GM23338 (cell line): ENCODE data around the gene SUPT3H. TPM values are rescaled to one million over a fixed set of nuclear protein-coding genes. Genes with fewer than 3 reads are reported as not detected.

Source experiments
- ATAC-seq: fragments of 200-7000 bp; cut with Tn5 transposase; 3 replicates; pipeline ENCODE4 v1.9.1; 2020
- DNase-seq: peaks from one replicate; pipeline ENCODE4 v3.0.0-alpha.2; 2015; ENCODE audit warnings: low spot score
- H2AFZ ChIP-seq: fragments of 200-600 bp; sonication (generic); 2 replicates; pipeline ENCODE4 v1.8.0; 2016; ENCODE audit warnings: antibody characterized with exemption, mild to moderate bottlenecking, moderate library complexity
- H3F3A ChIP-seq: fragments of 200-600 bp; sonication (generic); replicated peaks from 2 replicates; pipeline ENCODE4 v1.8.0; 2017; ENCODE audit warnings: antibody characterized with exemption, mixed run types, low read depth
- H3K27ac ChIP-seq: fragments of 200-600 bp; sonication (generic); 2 replicates; pipeline ENCODE4 v1.6.1; 2016; ENCODE audit warnings: low read depth
- H3K27me3 ChIP-seq: fragments of 200-600 bp; sonication (generic); 2 replicates; pipeline ENCODE4 v1.8.0; 2016; ENCODE audit warnings: mild to moderate bottlenecking, mixed run types, moderate library complexity; ENCODE audit not compliant: insufficient read depth
- H3K36me3 ChIP-seq: fragments of 200-600 bp; sonication (generic); 2 replicates; pipeline ENCODE4 v1.8.0; 2016; ENCODE audit warnings: mild to moderate bottlenecking; ENCODE audit not compliant: insufficient read depth
- H3K4me1 ChIP-seq: fragments of 200-600 bp; sonication (generic); 2 replicates; pipeline ENCODE4 v1.8.0; 2016; ENCODE audit warnings: mild to moderate bottlenecking, moderate library complexity; ENCODE audit not compliant: insufficient read depth
- H3K4me2 ChIP-seq: fragments of 200-600 bp; sonication (generic); 2 replicates; pipeline ENCODE4 v1.7.1; 2017; ENCODE audit warnings: mixed run types
- H3K4me3 ChIP-seq: fragments of 200-600 bp; sonication (generic); 2 replicates; pipeline ENCODE4 v1.6.1; 2016; ENCODE audit warnings: mixed run types
- H3K79me2 ChIP-seq: fragments of 200-600 bp; sonication (generic); replicated peaks from 2 replicates; pipeline ENCODE4 v1.8.0; 2017; ENCODE audit warnings: mild to moderate bottlenecking; ENCODE audit not compliant: insufficient read depth
- H3K9me2 ChIP-seq: fragments of 200-600 bp; sonication (generic); 2 replicates; pipeline ENCODE4 v1.8.0; 2017; ENCODE audit not compliant: insufficient read depth
- H4K20me1 ChIP-seq: fragments of 200-600 bp; sonication (generic); replicated peaks from 2 replicates; pipeline ENCODE4 v1.8.0; 2017; ENCODE audit warnings: mild to moderate bottlenecking; ENCODE audit not compliant: insufficient read depth
- H3K27ac Mint-ChIP-seq: 2 replicates; pipeline ENCODE4 v1.8.0; 2020; ENCODE audit warnings: inconsistent platforms, mild to moderate bottlenecking, moderate library complexity, mixed read lengths
- H3K27me3 Mint-ChIP-seq: 3 replicates; pipeline ENCODE4 v1.8.0; 2022; ENCODE audit warnings: low read depth, mild to moderate bottlenecking, moderate library complexity, mixed read lengths, inconsistent platforms; ENCODE audit not compliant: insufficient read depth, poor library complexity
- H3K36me3 Mint-ChIP-seq: 3 replicates; pipeline ENCODE4 v1.8.0; 2021; ENCODE audit warnings: low read depth, mild to moderate bottlenecking, inconsistent platforms, moderate library complexity, mixed read lengths
- H3K4me1 Mint-ChIP-seq: 3 replicates; pipeline ENCODE4 v1.8.0; 2020; ENCODE audit warnings: mild to moderate bottlenecking, inconsistent platforms, mixed read lengths
- H3K4me3 Mint-ChIP-seq: 3 replicates; pipeline ENCODE4 v1.8.0; 2021; ENCODE audit warnings: moderate library complexity, mild to moderate bottlenecking, inconsistent platforms, mixed read lengths
- H3K9me3 Mint-ChIP-seq: 3 replicates; pipeline ENCODE4 v1.8.0; 2020; ENCODE audit warnings: moderate library complexity, mild to moderate bottlenecking, inconsistent platforms, mixed read lengths
- CREB1 ChIP-seq: fragments of 250-450 bp; sonication (Bioruptor Pico); IDR thresholded peaks from 2 replicates; pipeline ENCODE4 v1.5.0; 2020; ENCODE audit warnings: low read depth, mild to moderate bottlenecking, moderate library complexity
- EZH2 ChIP-seq: fragments of 200-600 bp; sonication (generic); IDR thresholded peaks from one replicate; pipeline ENCODE4 v1.8.0; 2017; ENCODE audit warnings: antibody characterized with exemption, mild to moderate bottlenecking, low read depth; ENCODE audit not compliant: unreplicated experiment
- EZH2phosphoT487 ChIP-seq: fragments of 200-600 bp; sonication (generic); IDR thresholded peaks from one replicate; pipeline ENCODE4 v1.8.1; 2018; ENCODE audit warnings: antibody characterized with exemption; ENCODE audit not compliant: unreplicated experiment
- JUNB ChIP-seq: IDR thresholded peaks from one replicate; pipeline ENCODE4 v1.6.1; 2016; ENCODE audit warnings: antibody characterized with exemption; ENCODE audit not compliant: unreplicated experiment
- NANOG ChIP-seq: IDR thresholded peaks from 2 replicates; pipeline ENCODE4 v1.6.1; 2016; ENCODE audit warnings: antibody characterized with exemption, borderline replicate concordance
- POLR2AphosphoS5 ChIP-seq: IDR thresholded peaks from 2 replicates; pipeline ENCODE4 v1.6.1; 2016; ENCODE audit warnings: antibody characterized with exemption, low read depth
- STAT1 ChIP-seq: IDR thresholded peaks from one replicate; pipeline ENCODE4 v1.6.1; 2016; ENCODE audit warnings: antibody characterized with exemption; ENCODE audit not compliant: unreplicated experiment
- ZNF114 ChIP-seq: fragments of 250-450 bp; sonication (Bioruptor Pico); IDR thresholded peaks from 2 replicates; pipeline ENCODE4 v1.5.0; 2020; ENCODE audit warnings: mild to moderate bottlenecking, moderate library complexity
- ZNF331 ChIP-seq: fragments of 250-450 bp; sonication (Bioruptor Pico); IDR thresholded peaks from 2 replicates; pipeline ENCODE4 v1.5.0; 2020; ENCODE audit warnings: low read depth, mild to moderate bottlenecking, moderate library complexity
- polyA plus RNA-seq: library from polyadenylated mRNA; unstranded; fragments of >200 nt; fragmentation: Nextera tagmentation; extraction: Ambion mirVana; gene quantifications from 2 replicates; pipeline ENCODE4 v1.2.1, GENCODE V29; 2016
- total RNA-seq: library from RNA; depleted of rRNA; stranded (reverse); fragments of >200 nt; shearing (Covaris generic); gene quantifications from 2 replicates; pipeline ENCODE4 v1.2.3, GENCODE V29; 2014
- TF ChIP-seq, protein P1 (sequence below): fragments of 250-450 bp; sonication (Bioruptor Pico); IDR thresholded peaks from 2 replicates; pipeline ENCODE4 v1.5.0; 2020; ENCODE audit warnings: mild to moderate bottlenecking, moderate library complexity
- TF ChIP-seq, protein P2 (sequence below): IDR thresholded peaks from 2 replicates; pipeline ENCODE4 v1.6.1; 2016; ENCODE audit warnings: antibody characterized with exemption
- TF ChIP-seq, protein P3 (sequence below): IDR thresholded peaks from one replicate; pipeline ENCODE4 v1.6.1; 2018; ENCODE audit warnings: antibody characterized with exemption; ENCODE audit not compliant: unreplicated experiment
- TF ChIP-seq, protein P4 (sequence below), 2 experiments: fragments of 200-600 bp in 1 of 2; sonication (generic) in 1 of 2; conservative IDR thresholded peaks; 2 replicates each; pipeline versions ENCODE4 v1.5.1 to v1.6.1; 2016 to 2017; ENCODE audit warnings: antibody characterized with exemption in 2 of 2, low read depth in 2 of 2, mild to moderate bottlenecking in 2 of 2, moderate library complexity in 1 of 2

SUPT3H gene
- total and polyA plus RNA-seq, 2 experiments from 2014 or later, result 11.4 to 30.1 TPM

DNA sequence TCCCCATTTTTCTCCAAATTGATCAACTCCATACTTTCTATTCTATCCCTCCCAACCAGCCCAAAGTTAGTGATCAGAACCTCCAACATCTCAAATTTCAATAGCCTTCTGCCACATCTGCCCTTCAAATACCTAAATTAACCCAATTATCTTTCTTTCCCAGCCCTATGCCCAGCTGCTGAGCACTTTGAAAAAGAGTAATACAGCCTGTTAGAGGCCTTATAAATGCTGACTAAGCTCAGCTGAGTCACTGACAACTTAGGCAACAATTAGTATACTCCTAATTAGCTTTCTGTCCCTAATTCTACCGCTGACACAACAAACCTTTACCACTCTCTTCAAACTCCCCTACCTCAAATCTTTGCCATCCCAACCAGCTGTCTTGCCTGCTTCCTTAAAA, 26.1 kb downstream of the SUPT3H start:
- Histone ChIP-seq H3K79me2 (no peaks in the 10 kb centered on the region), H3K9me2 (no peaks in the 10 kb centered on the region), H3K4me2 (no peak overlapping the region), H3K36me3 (no peaks in the 10 kb centered on the region), H3K4me3 (no peak overlapping the region), H2AFZ (no peak overlapping the region), H3F3A (no peaks in the 10 kb centered on the region), H3K4me1 (no peaks in the 10 kb centered on the region), H4K20me1 (no peaks in the 10 kb centered on the region), H3K27me3 (no peaks in the 10 kb centered on the region), H3K27ac (no peak overlapping the region)
- Mint-ChIP-seq H3K27ac (peak overlapping the region; percentile 29), H3K36me3 (no peaks in the 10 kb centered on the region), H3K4me1 (peaks cover 11% of the 10 kb centered on the region; the same call in 2 of the 3 replicates), H3K4me3 (no peak overlapping the region), H3K9me3 (no peaks in the 10 kb centered on the region), H3K27me3 (no peaks in the 10 kb centered on the region)
- no peak for ATAC-seq
- TF ChIP-seq STAT1 (no peak), ZNF114 (CRISPR knock-in tag) (no peak), EZH2 (no peak), ZNF331 (CRISPR knock-in tag) (no peak), CREB1 (no peak), EZH2phosphoT487 (no peak), NANOG (no peak), POLR2AphosphoS5 (no peak), JUNB (no peak)
- TF ChIP-seq, protein P1, sequence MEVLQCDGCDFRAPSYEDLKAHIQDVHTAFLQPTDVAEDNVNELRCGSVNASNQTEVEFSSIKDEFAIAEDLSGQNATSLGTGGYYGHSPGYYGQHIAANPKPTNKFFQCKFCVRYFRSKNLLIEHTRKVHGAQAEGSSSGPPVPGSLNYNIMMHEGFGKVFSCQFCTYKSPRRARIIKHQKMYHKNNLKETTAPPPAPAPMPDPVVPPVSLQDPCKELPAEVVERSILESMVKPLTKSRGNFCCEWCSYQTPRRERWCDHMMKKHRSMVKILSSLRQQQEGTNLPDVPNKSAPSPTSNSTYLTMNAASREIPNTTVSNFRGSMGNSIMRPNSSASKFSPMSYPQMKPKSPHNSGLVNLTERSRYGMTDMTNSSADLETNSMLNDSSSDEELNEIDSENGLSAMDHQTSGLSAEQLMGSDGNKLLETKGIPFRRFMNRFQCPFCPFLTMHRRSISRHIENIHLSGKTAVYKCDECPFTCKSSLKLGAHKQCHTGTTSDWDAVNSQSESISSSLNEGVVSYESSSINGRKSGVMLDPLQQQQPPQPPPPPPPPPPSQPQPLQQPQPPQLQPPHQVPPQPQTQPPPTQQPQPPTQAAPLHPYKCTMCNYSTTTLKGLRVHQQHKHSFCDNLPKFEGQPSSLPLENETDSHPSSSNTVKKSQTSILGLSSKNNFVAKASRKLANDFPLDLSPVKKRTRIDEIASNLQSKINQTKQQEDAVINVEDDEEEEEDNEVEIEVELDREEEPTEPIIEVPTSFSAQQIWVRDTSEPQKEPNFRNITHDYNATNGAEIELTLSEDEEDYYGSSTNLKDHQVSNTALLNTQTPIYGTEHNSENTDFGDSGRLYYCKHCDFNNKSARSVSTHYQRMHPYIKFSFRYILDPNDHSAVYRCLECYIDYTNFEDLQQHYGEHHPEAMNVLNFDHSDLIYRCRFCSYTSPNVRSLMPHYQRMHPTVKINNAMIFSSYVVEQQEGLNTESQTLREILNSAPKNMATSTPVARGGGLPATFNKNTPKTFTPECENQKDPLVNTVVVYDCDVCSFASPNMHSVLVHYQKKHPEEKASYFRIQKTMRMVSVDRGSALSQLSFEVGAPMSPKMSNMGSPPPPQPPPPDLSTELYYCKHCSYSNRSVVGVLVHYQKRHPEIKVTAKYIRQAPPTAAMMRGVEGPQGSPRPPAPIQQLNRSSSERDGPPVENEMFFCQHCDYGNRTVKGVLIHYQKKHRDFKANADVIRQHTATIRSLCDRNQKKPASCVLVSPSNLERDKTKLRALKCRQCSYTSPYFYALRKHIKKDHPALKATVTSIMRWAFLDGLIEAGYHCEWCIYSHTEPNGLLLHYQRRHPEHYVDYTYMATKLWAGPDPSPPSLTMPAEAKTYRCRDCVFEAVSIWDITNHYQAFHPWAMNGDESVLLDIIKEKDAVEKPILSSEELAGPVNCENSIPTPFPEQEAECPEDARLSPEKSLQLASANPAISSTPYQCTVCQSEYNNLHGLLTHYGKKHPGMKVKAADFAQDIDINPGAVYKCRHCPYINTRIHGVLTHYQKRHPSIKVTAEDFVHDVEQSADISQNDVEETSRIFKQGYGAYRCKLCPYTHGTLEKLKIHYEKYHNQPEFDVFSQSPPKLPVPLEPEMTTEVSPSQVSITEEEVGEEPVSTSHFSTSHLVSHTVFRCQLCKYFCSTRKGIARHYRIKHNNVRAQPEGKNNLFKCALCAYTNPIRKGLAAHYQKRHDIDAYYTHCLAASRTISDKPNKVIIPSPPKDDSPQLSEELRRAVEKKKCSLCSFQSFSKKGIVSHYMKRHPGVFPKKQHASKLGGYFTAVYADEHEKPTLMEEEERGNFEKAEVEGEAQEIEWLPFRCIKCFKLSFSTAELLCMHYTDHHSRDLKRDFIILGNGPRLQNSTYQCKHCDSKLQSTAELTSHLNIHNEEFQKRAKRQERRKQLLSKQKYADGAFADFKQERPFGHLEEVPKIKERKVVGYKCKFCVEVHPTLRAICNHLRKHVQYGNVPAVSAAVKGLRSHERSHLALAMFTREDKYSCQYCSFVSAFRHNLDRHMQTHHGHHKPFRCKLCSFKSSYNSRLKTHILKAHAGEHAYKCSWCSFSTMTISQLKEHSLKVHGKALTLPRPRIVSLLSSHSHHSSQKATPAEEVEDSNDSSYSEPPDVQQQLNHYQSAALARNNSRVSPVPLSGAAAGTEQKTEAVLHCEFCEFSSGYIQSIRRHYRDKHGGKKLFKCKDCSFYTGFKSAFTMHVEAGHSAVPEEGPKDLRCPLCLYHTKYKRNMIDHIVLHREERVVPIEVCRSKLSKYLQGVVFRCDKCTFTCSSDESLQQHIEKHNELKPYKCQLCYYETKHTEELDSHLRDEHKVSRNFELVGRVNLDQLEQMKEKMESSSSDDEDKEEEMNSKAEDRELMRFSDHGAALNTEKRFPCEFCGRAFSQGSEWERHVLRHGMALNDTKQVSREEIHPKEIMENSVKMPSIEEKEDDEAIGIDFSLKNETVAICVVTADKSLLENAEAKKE (CRISPR knock-in tag), result no peak
- TF ChIP-seq, protein P2, sequence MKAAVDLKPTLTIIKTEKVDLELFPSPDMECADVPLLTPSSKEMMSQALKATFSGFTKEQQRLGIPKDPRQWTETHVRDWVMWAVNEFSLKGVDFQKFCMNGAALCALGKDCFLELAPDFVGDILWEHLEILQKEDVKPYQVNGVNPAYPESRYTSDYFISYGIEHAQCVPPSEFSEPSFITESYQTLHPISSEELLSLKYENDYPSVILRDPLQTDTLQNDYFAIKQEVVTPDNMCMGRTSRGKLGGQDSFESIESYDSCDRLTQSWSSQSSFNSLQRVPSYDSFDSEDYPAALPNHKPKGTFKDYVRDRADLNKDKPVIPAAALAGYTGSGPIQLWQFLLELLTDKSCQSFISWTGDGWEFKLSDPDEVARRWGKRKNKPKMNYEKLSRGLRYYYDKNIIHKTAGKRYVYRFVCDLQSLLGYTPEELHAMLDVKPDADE, result no peak
- TF ChIP-seq, protein P3, sequence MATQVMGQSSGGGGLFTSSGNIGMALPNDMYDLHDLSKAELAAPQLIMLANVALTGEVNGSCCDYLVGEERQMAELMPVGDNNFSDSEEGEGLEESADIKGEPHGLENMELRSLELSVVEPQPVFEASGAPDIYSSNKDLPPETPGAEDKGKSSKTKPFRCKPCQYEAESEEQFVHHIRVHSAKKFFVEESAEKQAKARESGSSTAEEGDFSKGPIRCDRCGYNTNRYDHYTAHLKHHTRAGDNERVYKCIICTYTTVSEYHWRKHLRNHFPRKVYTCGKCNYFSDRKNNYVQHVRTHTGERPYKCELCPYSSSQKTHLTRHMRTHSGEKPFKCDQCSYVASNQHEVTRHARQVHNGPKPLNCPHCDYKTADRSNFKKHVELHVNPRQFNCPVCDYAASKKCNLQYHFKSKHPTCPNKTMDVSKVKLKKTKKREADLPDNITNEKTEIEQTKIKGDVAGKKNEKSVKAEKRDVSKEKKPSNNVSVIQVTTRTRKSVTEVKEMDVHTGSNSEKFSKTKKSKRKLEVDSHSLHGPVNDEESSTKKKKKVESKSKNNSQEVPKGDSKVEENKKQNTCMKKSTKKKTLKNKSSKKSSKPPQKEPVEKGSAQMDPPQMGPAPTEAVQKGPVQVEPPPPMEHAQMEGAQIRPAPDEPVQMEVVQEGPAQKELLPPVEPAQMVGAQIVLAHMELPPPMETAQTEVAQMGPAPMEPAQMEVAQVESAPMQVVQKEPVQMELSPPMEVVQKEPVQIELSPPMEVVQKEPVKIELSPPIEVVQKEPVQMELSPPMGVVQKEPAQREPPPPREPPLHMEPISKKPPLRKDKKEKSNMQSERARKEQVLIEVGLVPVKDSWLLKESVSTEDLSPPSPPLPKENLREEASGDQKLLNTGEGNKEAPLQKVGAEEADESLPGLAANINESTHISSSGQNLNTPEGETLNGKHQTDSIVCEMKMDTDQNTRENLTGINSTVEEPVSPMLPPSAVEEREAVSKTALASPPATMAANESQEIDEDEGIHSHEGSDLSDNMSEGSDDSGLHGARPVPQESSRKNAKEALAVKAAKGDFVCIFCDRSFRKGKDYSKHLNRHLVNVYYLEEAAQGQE, result no peak
- TF ChIP-seq, protein P4, sequence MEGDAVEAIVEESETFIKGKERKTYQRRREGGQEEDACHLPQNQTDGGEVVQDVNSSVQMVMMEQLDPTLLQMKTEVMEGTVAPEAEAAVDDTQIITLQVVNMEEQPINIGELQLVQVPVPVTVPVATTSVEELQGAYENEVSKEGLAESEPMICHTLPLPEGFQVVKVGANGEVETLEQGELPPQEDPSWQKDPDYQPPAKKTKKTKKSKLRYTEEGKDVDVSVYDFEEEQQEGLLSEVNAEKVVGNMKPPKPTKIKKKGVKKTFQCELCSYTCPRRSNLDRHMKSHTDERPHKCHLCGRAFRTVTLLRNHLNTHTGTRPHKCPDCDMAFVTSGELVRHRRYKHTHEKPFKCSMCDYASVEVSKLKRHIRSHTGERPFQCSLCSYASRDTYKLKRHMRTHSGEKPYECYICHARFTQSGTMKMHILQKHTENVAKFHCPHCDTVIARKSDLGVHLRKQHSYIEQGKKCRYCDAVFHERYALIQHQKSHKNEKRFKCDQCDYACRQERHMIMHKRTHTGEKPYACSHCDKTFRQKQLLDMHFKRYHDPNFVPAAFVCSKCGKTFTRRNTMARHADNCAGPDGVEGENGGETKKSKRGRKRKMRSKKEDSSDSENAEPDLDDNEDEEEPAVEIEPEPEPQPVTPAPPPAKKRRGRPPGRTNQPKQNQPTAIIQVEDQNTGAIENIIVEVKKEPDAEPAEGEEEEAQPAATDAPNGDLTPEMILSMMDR (conservative IDR thresholded peaks at IDR 0.05; ENCODE audit: low read depth in 2 of 2), result no peak
- no peak for DNase-seq
